ENCODE results near the gene FBLN2. TPM values are rescaled to one million over a fixed set of nuclear protein-coding genes. Genes with fewer than 3 reads are reported as not detected.

Gene FBLN2
- polyA plus RNA-seq, 1 of the 3 experiments (the other 2 are of a cell fraction), result 5.2 TPM

- no peaks in the 10 kb centered on the region for H3K79me2 ChIP-seq (ENCODE audit: insufficient read depth)
- H3K27ac ChIP-seq (ENCODE audit: low read depth in 2 of 2, low read length in 1 of 2), result no peak overlapping the region
- H4K20me1 ChIP-seq (ENCODE audit: insufficient read depth), result no peaks in the 10 kb centered on the region
- H3K9me2 ChIP-seq, result no peaks in the 10 kb centered on the region
- H3K4me2 ChIP-seq, result no peak overlapping the region
- 92% methylated on average over 6 of the region's 14 CpGs for WGBS (ENCODE audit: low lambda C conversion rate)
- DNase-seq, result no peak
- H3K36me3 ChIP-seq (replicated peaks in 1 of 2; ENCODE audit: control insufficient read depth in 1 of 2, insufficient read depth in 2 of 2, low read length in 1 of 2), result no peaks in the 10 kb centered on the region
- H3K9ac ChIP-seq, result no peak overlapping the region
- no peak overlapping the region for H3K4me3 ChIP-seq (ENCODE audit: low read depth in 2 of 2, low read length in 1 of 2)
- no peak overlapping the region for H2AFZ ChIP-seq (ENCODE audit: low read depth)
- ChIA-PET POLR2A (interaction anchor here (0.9 kb wide), 1 partner anchor 42 kb away, joined by 3 read pairs; no protein-coding TSS in a partner anchor), CTCF (interaction anchor here (1.0 kb wide), 2 partner anchors 40 to 112 kb away, joined by 3 to 4 read pairs; no protein-coding TSS in a partner anchor)
- H3F3A ChIP-seq (replicated peaks; ENCODE audit: insufficient read depth), result no peaks in the 10 kb centered on the region
- H3K9me3 ChIP-seq, result no peaks in the 10 kb centered on the region
- TF ChIP-seq MXI1 (IDR thresholded peaks at IDR 0.05; ENCODE audit: low read depth, low read length) (no peak), CTCF (IDR thresholded peaks at IDR 0.05) (no peak), GATA2 (CRISPR knock-in tag; IDR thresholded peaks at IDR 0.05) (no peak), JUND (IDR thresholded peaks at IDR 0.05) (no peak), GABPA (IDR thresholded peaks at IDR 0.05; ENCODE audit: low read depth) (no peak), TCF12 (IDR thresholded peaks at IDR 0.05) (no peak), RFX5 (IDR thresholded peaks at IDR 0.05; ENCODE audit: low read length) (no peak), POLR2AphosphoS5 (IDR thresholded peaks at IDR 0.05; ENCODE audit: low read depth, low read length) (no peak)
- TF ChIP-seq, protein P1, sequence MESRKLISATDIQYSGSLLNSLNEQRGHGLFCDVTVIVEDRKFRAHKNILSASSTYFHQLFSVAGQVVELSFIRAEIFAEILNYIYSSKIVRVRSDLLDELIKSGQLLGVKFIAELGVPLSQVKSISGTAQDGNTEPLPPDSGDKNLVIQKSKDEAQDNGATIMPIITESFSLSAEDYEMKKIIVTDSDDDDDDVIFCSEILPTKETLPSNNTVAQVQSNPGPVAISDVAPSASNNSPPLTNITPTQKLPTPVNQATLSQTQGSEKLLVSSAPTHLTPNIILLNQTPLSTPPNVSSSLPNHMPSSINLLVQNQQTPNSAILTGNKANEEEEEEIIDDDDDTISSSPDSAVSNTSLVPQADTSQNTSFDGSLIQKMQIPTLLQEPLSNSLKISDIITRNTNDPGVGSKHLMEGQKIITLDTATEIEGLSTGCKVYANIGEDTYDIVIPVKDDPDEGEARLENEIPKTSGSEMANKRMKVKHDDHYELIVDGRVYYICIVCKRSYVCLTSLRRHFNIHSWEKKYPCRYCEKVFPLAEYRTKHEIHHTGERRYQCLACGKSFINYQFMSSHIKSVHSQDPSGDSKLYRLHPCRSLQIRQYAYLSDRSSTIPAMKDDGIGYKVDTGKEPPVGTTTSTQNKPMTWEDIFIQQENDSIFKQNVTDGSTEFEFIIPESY (IDR thresholded peaks at IDR 0.05; ENCODE audit: borderline replicate concordance, low read depth), result no peak
- no peaks in the 10 kb centered on the region for H3K4me1 ChIP-seq (ENCODE audit: control insufficient read depth in 1 of 2, insufficient read depth in 2 of 2, low read depth in 1 of 2, low read length in 1 of 2)
- H3K27me3 ChIP-seq (ENCODE audit: insufficient read depth), result no peaks in the 10 kb centered on the region
These were observed 59.1 kb downstream of the FBLN2 start for GRCh38 chr3:13607821-13608597.

GRCh38 chr3:13608969-13609725 is 60.2 kb downstream of the FBLN2 start:
- Histone ChIP-seq H3K36me3 (replicated peaks in 1 of 2; ENCODE audit: control insufficient read depth in 1 of 2, insufficient read depth in 2 of 2, low read length in 1 of 2) (no peaks in the 10 kb centered on the region), H4K20me1 (ENCODE audit: insufficient read depth) (no peaks in the 10 kb centered on the region), H3K9me2 (no peaks in the 10 kb centered on the region), H2AFZ (ENCODE audit: low read depth) (no peak overlapping the region), H3K4me2 (no peak overlapping the region), H3K79me2 (ENCODE audit: insufficient read depth) (no peaks in the 10 kb centered on the region), H3K27ac (ENCODE audit: low read depth in 2 of 2, low read length in 1 of 2) (no peak overlapping the region), H3K9ac (no peak overlapping the region), H3K9me3 (no peaks in the 10 kb centered on the region), H3K4me1 (ENCODE audit: control insufficient read depth in 1 of 2, insufficient read depth in 2 of 2, low read depth in 1 of 2, low read length in 1 of 2) (no peaks in the 10 kb centered on the region), H3F3A (replicated peaks; ENCODE audit: insufficient read depth) (no peaks in the 10 kb centered on the region), H3K4me3 (ENCODE audit: low read depth in 2 of 2, low read length in 1 of 2) (no peak overlapping the region), H3K27me3 (ENCODE audit: insufficient read depth) (no peaks in the 10 kb centered on the region)
- CTCF ChIA-PET, result interaction anchor here (0.6 to 1.0 kb wide), 2 partner anchors 39 to 85 kb away, joined by 3 read pairs; no protein-coding TSS in a partner anchor
- WGBS (ENCODE audit: low lambda C conversion rate), result 63% methylated on average over 9 of the region's 20 CpGs
- DNase-seq, result no peak
- POLR2A ChIA-PET, result no interaction called here
- TF ChIP-seq, protein P2, sequence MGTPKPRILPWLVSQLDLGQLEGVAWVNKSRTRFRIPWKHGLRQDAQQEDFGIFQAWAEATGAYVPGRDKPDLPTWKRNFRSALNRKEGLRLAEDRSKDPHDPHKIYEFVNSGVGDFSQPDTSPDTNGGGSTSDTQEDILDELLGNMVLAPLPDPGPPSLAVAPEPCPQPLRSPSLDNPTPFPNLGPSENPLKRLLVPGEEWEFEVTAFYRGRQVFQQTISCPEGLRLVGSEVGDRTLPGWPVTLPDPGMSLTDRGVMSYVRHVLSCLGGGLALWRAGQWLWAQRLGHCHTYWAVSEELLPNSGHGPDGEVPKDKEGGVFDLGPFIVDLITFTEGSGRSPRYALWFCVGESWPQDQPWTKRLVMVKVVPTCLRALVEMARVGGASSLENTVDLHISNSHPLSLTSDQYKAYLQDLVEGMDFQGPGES (IDR thresholded peaks at IDR 0.05; ENCODE audit: low read depth, low read length), result no peak
- TF ChIP-seq CHD2 (IDR thresholded peaks at IDR 0.05; ENCODE audit: low read length, partially characterized antibody) (no peak), SIN3A (IDR thresholded peaks at IDR 0.05; ENCODE audit: borderline replicate concordance, low read depth, low read length) (no peak), CTCF (IDR thresholded peaks at IDR 0.05) (no peak), RXRA (IDR thresholded peaks at IDR 0.05; ENCODE audit: borderline replicate concordance, low read depth) (no peak), SMC3 (IDR thresholded peaks at IDR 0.05; ENCODE audit: low read depth, low read length) (no peak), YY1 (IDR thresholded peaks at IDR 0.05; ENCODE audit: low read depth) (no peak), MXI1 (IDR thresholded peaks at IDR 0.05; ENCODE audit: low read depth, low read length) (no peak), EZH2phosphoT487 (IDR thresholded peaks at IDR 0.05; ENCODE audit: borderline replicate concordance, low read depth) (no peak), TCF12 (IDR thresholded peaks at IDR 0.05) (no peak), ELF1 (IDR thresholded peaks at IDR 0.05) (no peak)
- TF ChIP-seq, protein P3, sequence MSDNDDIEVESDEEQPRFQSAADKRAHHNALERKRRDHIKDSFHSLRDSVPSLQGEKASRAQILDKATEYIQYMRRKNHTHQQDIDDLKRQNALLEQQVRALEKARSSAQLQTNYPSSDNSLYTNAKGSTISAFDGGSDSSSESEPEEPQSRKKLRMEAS (IDR thresholded peaks at IDR 0.05; ENCODE audit: low read depth), result no peak

Measured in SK-N-SH (cell line).